ENCODE data around the gene TCEAL3.
"Not testable (repeated sequence)": the region's sequence is repeated elsewhere in the genome, so short reads cannot be mapped to it uniquely, and the experiment has no call there.

Gene TCEAL3

GRCh38 chrX:103607364-103608305 lies at the start of gene TCEAL3:
Gene TCEAL3 (plus strand): TSS chrX:103607963. CDS start chrX:103609065, 1,102 bp downstream.
- no peak for DNase-seq (ENCODE audit: low spot score)

- DNase-seq (ENCODE audit: low spot score), result no peak
These were observed 47.5 kb upstream of the TCEAL3 start for GRCh38 chrX:103560256-103560655.

- no peak for DNase-seq (ENCODE audit: low spot score)
These were observed 45.0 kb upstream of the TCEAL3 start for GRCh38 chrX:103562801-103563200.

- no peak for DNase-seq (ENCODE audit: low spot score)
These were observed 42.6 kb upstream of the TCEAL3 start for GRCh38 chrX:103565197-103565596.

GRCh38 chrX:103565752-103566151 lies 42.0 kb upstream of the TCEAL3 start:
- no peak for DNase-seq (ENCODE audit: low spot score)

- DNase-seq (ENCODE audit: low spot score), result no peak
These were observed 36.6 kb upstream of the TCEAL3 start for GRCh38 chrX:103571121-103571520.

GRCh38 chrX:103571726-103572125 lies 36.0 kb upstream of the TCEAL3 start:
- no peak for DNase-seq (ENCODE audit: low spot score)

- no peak for DNase-seq (ENCODE audit: low spot score)
These were observed 34.6 kb upstream of the TCEAL3 start for GRCh38 chrX:103573202-103573601.

- DNase-seq (ENCODE audit: low spot score), result no peak
These were observed 23.2 kb upstream of the TCEAL3 start for GRCh38 chrX:103584596-103584995.

- peak; percentile 13 for DNase-seq (ENCODE audit: low spot score)
These were observed 22.1 kb upstream of the TCEAL3 start, which contains the start of gene TCEAL4 for GRCh38 chrX:103585411-103586313. Gene TCEAL4 (plus strand): TSS chrX:103585515. CDS start chrX:103586676, 1,161 bp downstream.

GRCh38 chrX:103586314-103586646 lies 21.5 kb upstream of the TCEAL3 start:
- DNase-seq (ENCODE audit: low spot score), result no peak

- no peak for DNase-seq (ENCODE audit: low spot score)
These were observed 21.1 kb upstream of the TCEAL3 start for GRCh38 chrX:103586659-103587058.

GRCh38 chrX:103592295-103592694 lies 15.5 kb upstream of the TCEAL3 start:
- DNase-seq (ENCODE audit: low spot score), result not testable (repeated sequence)

GRCh38 chrX:103595202-103595601 lies 12.6 kb upstream of the TCEAL3 start:
- DNase-seq (ENCODE audit: low spot score), result not testable (repeated sequence)

- DNase-seq (ENCODE audit: low spot score), result no peak
These were observed 672 bp downstream of the TCEAL3 start for GRCh38 chrX:103608306-103608963.

- no peak for DNase-seq (ENCODE audit: low spot score)
These were observed 2.5 kb downstream of the TCEAL3 start for GRCh38 chrX:103610282-103610681.

- no peak for DNase-seq (ENCODE audit: low spot score)
These were observed 5.7 kb downstream of the TCEAL3 start for GRCh38 chrX:103613362-103613890.

- no peak for DNase-seq (ENCODE audit: low spot score)
These were observed 7.2 kb downstream of the TCEAL3 start for GRCh38 chrX:103614999-103615398.

GRCh38 chrX:103615781-103616371 lies 8.1 kb downstream of the TCEAL3 start:
- no peak for DNase-seq (ENCODE audit: low spot score)

- no peak for DNase-seq (ENCODE audit: low spot score)
These were observed 9.0 kb downstream of the TCEAL3 start for GRCh38 chrX:103616676-103617186.

- no peak for DNase-seq (ENCODE audit: low spot score)
These were observed 16.3 kb downstream of the TCEAL3 start for GRCh38 chrX:103624111-103624510.
